SJSA1 (cell line): Measurements from ENCODE around the gene IRF2. TPM values are rescaled to one million over a fixed set of nuclear protein-coding genes. Genes with fewer than 3 reads are reported as not detected.

ENCODE experiments used
- DNase-seq, 2 experiments: peaks; one replicate each; pipeline ENCODE4 v3.0.0-alpha.2; 2015 to 2020; ENCODE audit warnings: low spot score in 2 of 2, low read depth in 1 of 2
- H3K27ac ChIP-seq: fragments of 250-450 bp; sonication (Bioruptor Pico); 2 replicates; pipeline ENCODE4 v1.5.1; 2020; ENCODE audit warnings: mild to moderate bottlenecking, moderate library complexity
- H3K27me3 ChIP-seq: fragments of 250-450 bp; sonication (Bioruptor Pico); replicated peaks from 2 replicates; pipeline ENCODE4 v1.5.1; 2020; ENCODE audit warnings: mild to moderate bottlenecking, moderate library complexity
- H3K36me3 ChIP-seq: fragments of 250-450 bp; sonication (Bioruptor Pico); 2 replicates; pipeline ENCODE4 v1.5.1; 2020; ENCODE audit warnings: mild to moderate bottlenecking
- H3K4me1 ChIP-seq: fragments of 250-450 bp; sonication (Bioruptor Pico); replicated peaks from 2 replicates; pipeline ENCODE4 v1.6.1; 2021; ENCODE audit warnings: mild to moderate bottlenecking
- H3K4me3 ChIP-seq: fragments of 250-450 bp; sonication (Bioruptor Pico); 2 replicates; pipeline ENCODE4 v1.5.1; 2020; ENCODE audit warnings: mild to moderate bottlenecking
- H3K9me3 ChIP-seq: fragments of 250-450 bp; sonication (Bioruptor Pico); replicated peaks from 2 replicates; pipeline ENCODE4 v1.5.1; 2020; ENCODE audit warnings: mild to moderate bottlenecking
- total RNA-seq: library from RNA; depleted of rRNA; stranded (reverse); fragments of >200 nt; shearing (Covaris generic); gene quantifications from 2 replicates; pipeline ENCODE4 v1.2.3, GENCODE V29; 2014

IRF2 gene
- total RNA-seq, 1 experiment from 2014 or later: 20.8 TPM

- Histone ChIP-seq H3K27ac (no peak overlapping the region), H3K36me3 (no peaks in the 10 kb centered on the region), H3K4me3 (no peak overlapping the region), H3K9me3 (peaks cover 5% of the 10 kb centered on the region), H3K27me3 (no peaks in the 10 kb centered on the region), H3K4me1 (no peaks in the 10 kb centered on the region)
- DNase-seq: no peak
Measured at GRCh38 chr4:184487503-184487902, 13.2 kb upstream of the IRF2 start.

- H3K9me3 ChIP-seq: peaks cover 5% of the 10 kb centered on the region
- DNase-seq: no peak
Measured at GRCh38 chr4:184485279-184485678, 10.9 kb upstream of the IRF2 start.

GRCh38 chr4:184481544-184481943, 7.2 kb upstream of the IRF2 start:
- DNase-seq: no peak
- Histone ChIP-seq H3K9me3 (peaks cover 5% of the 10 kb centered on the region), H3K27me3 (no peaks in the 10 kb centered on the region), H3K27ac (no peak overlapping the region), H3K36me3 (no peaks in the 10 kb centered on the region), H3K4me3 (no peak overlapping the region), H3K4me1 (no peaks in the 10 kb centered on the region)

More at GRCh38 chr4:184485279-184485678, 10.9 kb upstream of the IRF2 start:
- Histone ChIP-seq H3K4me1 (no peaks in the 10 kb centered on the region), H3K4me3 (no peak overlapping the region), H3K27me3 (no peaks in the 10 kb centered on the region), H3K27ac (no peak overlapping the region), H3K36me3 (no peaks in the 10 kb centered on the region)

GRCh38 chr4:184479516-184479950, 5.2 kb upstream of the IRF2 start:
- Histone ChIP-seq H3K36me3 (peaks cover 4% of the 10 kb centered on the region; the same call in 1 of the 2 replicates), H3K9me3 (peaks cover 5% of the 10 kb centered on the region), H3K27me3 (no peaks in the 10 kb centered on the region), H3K27ac (no peak overlapping the region), H3K4me1 (peaks cover 6% of the 10 kb centered on the region), H3K4me3 (no peak overlapping the region)
- DNase-seq: no peak

GRCh38 chr4:184477201-184477999, 3.0 kb upstream of the IRF2 start:
- no peak for DNase-seq
- no peaks in the 10 kb centered on the region; the same call in 1 of the 2 replicates for H3K9me3 ChIP-seq

GRCh38 chr4:184476695-184477094, 2.3 kb upstream of the IRF2 start:
- H3K4me3 ChIP-seq: no peak overlapping the region
- no peak for DNase-seq
- H3K36me3 ChIP-seq: peaks cover 9% of the 10 kb centered on the region

More at GRCh38 chr4:184477201-184477999, 3.0 kb upstream of the IRF2 start:
- H3K4me3 ChIP-seq: no peak overlapping the region
- H3K36me3 ChIP-seq: peaks cover 9% of the 10 kb centered on the region
- H3K4me1 ChIP-seq: peaks cover 6% of the 10 kb centered on the region
- H3K27ac ChIP-seq: no peak overlapping the region
- no peaks in the 10 kb centered on the region for H3K27me3 ChIP-seq

GRCh38 chr4:184475498-184475897, 1.1 kb upstream of the IRF2 start:
- H3K27ac ChIP-seq: peak overlapping the region; percentile 89
- H3K36me3 ChIP-seq: peaks cover 9% of the 10 kb centered on the region
- H3K9me3 ChIP-seq: no peaks in the 10 kb centered on the region; the same call in 1 of the 2 replicates
- peak overlapping the region; percentile 81 for H3K4me3 ChIP-seq
- H3K4me1 ChIP-seq: peaks cover 18% of the 10 kb centered on the region
- no peaks in the 10 kb centered on the region for H3K27me3 ChIP-seq
- DNase-seq: no peak

More at GRCh38 chr4:184476695-184477094, 2.3 kb upstream of the IRF2 start:
- Histone ChIP-seq H3K4me1 (peaks cover 13% of the 10 kb centered on the region), H3K27ac (no peak overlapping the region), H3K9me3 (no peaks in the 10 kb centered on the region; the same call in 1 of the 2 replicates), H3K27me3 (no peaks in the 10 kb centered on the region)

- DNase-seq: peak in 1 of 2 experiments; percentile 55
- H3K4me3 ChIP-seq: peak overlapping the region; percentile 81
- H3K27ac ChIP-seq: peak overlapping the region; percentile 89
- peaks cover 9% of the 10 kb centered on the region for H3K36me3 ChIP-seq
- H3K27me3 ChIP-seq: no peaks in the 10 kb centered on the region
- H3K4me1 ChIP-seq: peaks cover 18% of the 10 kb centered on the region
- no peaks in the 10 kb centered on the region; the same call in 1 of the 2 replicates for H3K9me3 ChIP-seq
Measured at GRCh38 chr4:184475096-184475461, 729 bp upstream of the IRF2 start.

- peaks cover 18% of the 10 kb centered on the region for H3K4me1 ChIP-seq
- H3K9me3 ChIP-seq: no peaks in the 10 kb centered on the region; the same call in 1 of the 2 replicates
- H3K27ac ChIP-seq: peak overlapping the region; percentile 84
- H3K4me3 ChIP-seq: peak overlapping the region; percentile 81
- DNase-seq: no peak
- H3K36me3 ChIP-seq: peaks cover 9% of the 10 kb centered on the region
- H3K27me3 ChIP-seq: no peaks in the 10 kb centered on the region
Measured at GRCh38 chr4:184473499-184474262, 669 bp downstream of the IRF2 start.

- Histone ChIP-seq H3K36me3 (peaks cover 9% of the 10 kb centered on the region), H3K4me3 (peak overlapping the region; percentile 81), H3K4me1 (peaks cover 18% of the 10 kb centered on the region), H3K27ac (peak overlapping the region; percentile 84), H3K9me3 (no peaks in the 10 kb centered on the region; the same call in 1 of the 2 replicates), H3K27me3 (no peaks in the 10 kb centered on the region)
- DNase-seq: peak; percentile 73 to 80
Measured at GRCh38 chr4:184472614-184473498, 1.5 kb downstream of the IRF2 start.

GRCh38 chr4:184471881-184472613, 2.3 kb downstream of the IRF2 start:
- no peaks in the 10 kb centered on the region for H3K27me3 ChIP-seq
- H3K4me1 ChIP-seq: peaks cover 18% of the 10 kb centered on the region
- H3K36me3 ChIP-seq: peaks cover 9% of the 10 kb centered on the region
- H3K9me3 ChIP-seq: no peaks in the 10 kb centered on the region; the same call in 1 of the 2 replicates
- H3K27ac ChIP-seq: peak overlapping the region; percentile 84
- no peak for DNase-seq
- peak overlapping the region; percentile 81 for H3K4me3 ChIP-seq

- Histone ChIP-seq H3K4me1 (peaks cover 18% of the 10 kb centered on the region), H3K27ac (no peak overlapping the region), H3K4me3 (no peak overlapping the region), H3K27me3 (no peaks in the 10 kb centered on the region), H3K9me3 (no peaks in the 10 kb centered on the region; the same call in 1 of the 2 replicates), H3K36me3 (peaks cover 9% of the 10 kb centered on the region)
- no peak for DNase-seq
Measured at GRCh38 chr4:184470785-184471110, 3.6 kb downstream of the IRF2 start.

- Histone ChIP-seq H3K36me3 (peaks cover 7% of the 10 kb centered on the region), H3K4me1 (peaks cover 5% of the 10 kb centered on the region), H3K27ac (no peak overlapping the region), H3K4me3 (no peak overlapping the region), H3K9me3 (no peaks in the 10 kb centered on the region), H3K27me3 (no peaks in the 10 kb centered on the region)
- DNase-seq: no peak
Measured at GRCh38 chr4:184466634-184467033, 7.7 kb downstream of the IRF2 start.
